H1 (cell line): ENCODE measurements around the gene NEGR1. TPM values are rescaled to one million over a fixed set of nuclear protein-coding genes. Genes with fewer than 3 reads are reported as not detected.

Experiments
- CTCF ChIA-PET: fragments of 300-600 bp; sonication (Branson Sonifier 250); formaldehyde crosslinking; loops from one replicate; lab custom pipeline; 2021; ENCODE audit not compliant: partially characterized antibody; lab: Charles Lee
- POLR2A ChIA-PET: fragments of 300-600 bp; sonication (Branson Sonifier 250); formaldehyde crosslinking; loops from one replicate; lab custom pipeline; 2021; ENCODE audit warnings: inconsistent platforms; ENCODE audit not compliant: partially characterized antibody; lab: Charles Lee
- DNase-seq, 2 experiments: peaks; one replicate each; pipeline versions ENCODE4 v3.0.0 to v3.0.0-alpha.2; 2010 to 2022; ENCODE audit warnings: low spot score in 2 of 2, low read depth in 1 of 2, mixed read lengths in 1 of 2
- FAIRE-seq: peaks from 2 replicates; lab custom pipeline; 2011; peaks lifted over from hg19 to GRCh38; lab: Jason Lieb, UNC
- H2AFZ ChIP-seq: 2 replicates; pipeline ENCODE4 v1.8.1; 2012; ENCODE audit warnings: low read length, inconsistent platforms
- H2AK5ac ChIP-seq: 2 replicates; pipeline ENCODE4 v1.6.1; 2013; ENCODE audit warnings: low read depth, low read length
- H2BK120ac ChIP-seq: replicated peaks from 2 replicates; pipeline ENCODE3; 2013; ENCODE audit warnings: low read depth, low read length, inconsistent platforms
- H2BK12ac ChIP-seq: 2 replicates; pipeline ENCODE4 v1.6.1; 2013; ENCODE audit warnings: low read depth, low read length
- H2BK15ac ChIP-seq: 2 replicates; pipeline ENCODE4 v1.6.1; 2013; ENCODE audit warnings: low read length
- H2BK20ac ChIP-seq: 2 replicates; pipeline ENCODE4 v1.6.1; 2013; ENCODE audit warnings: low read length
- H2BK5ac ChIP-seq: 2 replicates; pipeline ENCODE4 v1.6.1; 2013; ENCODE audit warnings: low read depth, low read length
- H3K14ac ChIP-seq: 2 replicates; pipeline ENCODE4 v1.6.1; 2013; ENCODE audit warnings: inconsistent platforms; ENCODE audit not compliant: insufficient read length
- H3K18ac ChIP-seq: 2 replicates; pipeline ENCODE4 v1.6.1; 2013; ENCODE audit warnings: low read length; ENCODE audit errors: extremely low read depth
- H3K23ac ChIP-seq: 2 replicates; pipeline ENCODE4 v1.6.1; 2013; ENCODE audit warnings: inconsistent platforms; ENCODE audit not compliant: insufficient read length
- H3K23me2 ChIP-seq: 2 replicates; pipeline ENCODE4 v1.6.1; 2013; ENCODE audit warnings: low read depth, low read length
- H3K27ac ChIP-seq: 2 replicates; pipeline ENCODE4 v1.6.1; 2011; ENCODE audit warnings: low read depth, low read length, inconsistent platforms
- H3K27me3 ChIP-seq, 4 experiments: replicated peaks in 1 of 4; 1 replicate in 1 of 4; 2 replicates in 3 of 4; pipeline versions ENCODE4 v1.6.1 to v1.8.1; 2011 to 2013; ENCODE audit warnings: low read length in 3 of 4, mild to moderate bottlenecking in 3 of 4, inconsistent platforms in 2 of 4, mixed read lengths in 2 of 4, moderate library complexity in 1 of 4; ENCODE audit not compliant: control insufficient read depth in 3 of 4, insufficient read depth in 3 of 4; ENCODE audit errors: extremely low read depth in 1 of 4
- H3K36me3 ChIP-seq, 4 experiments: 2 replicates each; pipeline versions ENCODE4 v1.6.1 to v1.8.1; 2011 to 2013; ENCODE audit warnings: mild to moderate bottlenecking in 4 of 4, low read length in 3 of 4, moderate library complexity in 2 of 4, control low read depth in 1 of 4, inconsistent platforms in 1 of 4; ENCODE audit not compliant: insufficient read depth in 4 of 4, control insufficient read depth in 2 of 4
- H3K4ac ChIP-seq: replicated peaks from 2 replicates; pipeline ENCODE3; 2013; ENCODE audit warnings: low read length, low read depth, mixed read lengths, inconsistent platforms; ENCODE audit not compliant: insufficient read length
- H3K4me1 ChIP-seq, 4 experiments: replicated peaks in 1 of 4; 1 replicate in 1 of 4; 2 replicates in 3 of 4; pipeline versions ENCODE4 v1.6.1 to v1.8.1; 2011 to 2013; ENCODE audit warnings: low read length in 3 of 4, inconsistent platforms in 2 of 4, mixed read lengths in 1 of 4; ENCODE audit not compliant: insufficient read depth in 4 of 4, control insufficient read depth in 3 of 4
- H3K4me2 ChIP-seq, 2 experiments: 2 replicates each; pipeline versions ENCODE4 v1.6.1 to v1.8.1; 2011 to 2013; ENCODE audit warnings: low read depth in 2 of 2, low read length in 2 of 2, control low read depth in 1 of 2, inconsistent platforms in 1 of 2, mild to moderate bottlenecking in 1 of 2; ENCODE audit not compliant: insufficient read depth in 1 of 2
- H3K4me3 ChIP-seq, 4 experiments: fragments of 200-600, 300-600 bp in 1 of 4; sonication (generic), shearing (Covaris generic), sonication (Bioruptor Twin) in 1 of 4; 2 replicates each; pipeline versions ENCODE4 v1.5.1 to v1.8.1; 2011 to 2016; ENCODE audit warnings: low read length in 4 of 4, low read depth in 3 of 4, control low read depth in 2 of 4, inconsistent platforms in 2 of 4, mild to moderate bottlenecking in 2 of 4, mixed read lengths in 1 of 4, moderate library complexity in 1 of 4; ENCODE audit not compliant: insufficient read depth in 2 of 4; ENCODE audit errors: extremely low read depth in 1 of 4
- H3K56ac ChIP-seq: replicated peaks from 2 replicates; pipeline ENCODE3; 2013; ENCODE audit warnings: low read depth, mild to moderate bottlenecking, mixed read lengths, low read length, inconsistent platforms; ENCODE audit not compliant: insufficient read length
- H3K79me1 ChIP-seq: 2 replicates; pipeline ENCODE4 v1.6.1; 2013; ENCODE audit warnings: low read depth, low read length, control low read depth
- H3K79me2 ChIP-seq, 2 experiments: 2 replicates each; pipeline versions ENCODE4 v1.6.1 to v1.8.1; 2012 to 2013; ENCODE audit warnings: low read length in 2 of 2, mild to moderate bottlenecking in 2 of 2, inconsistent platforms in 1 of 2; ENCODE audit not compliant: insufficient read depth in 2 of 2, control insufficient read depth in 1 of 2
- H3K9ac ChIP-seq, 4 experiments: replicated peaks in 1 of 4; 1 replicate in 1 of 4; 2 replicates in 3 of 4; pipeline versions ENCODE4 v1.6.1 to v1.8.1; 2011 to 2013; ENCODE audit warnings: low read depth in 3 of 4, low read length in 3 of 4, control low read depth in 2 of 4, mild to moderate bottlenecking in 2 of 4, moderate library complexity in 2 of 4, inconsistent platforms in 1 of 4; ENCODE audit errors: extremely low read depth in 1 of 4
- H3K9me3 ChIP-seq, 2 experiments: 2 replicates each; pipeline versions ENCODE4 v1.6.1 to v1.8.1; 2012 to 2013; ENCODE audit warnings: mild to moderate bottlenecking in 2 of 2, moderate library complexity in 2 of 2, control low read depth in 1 of 2, inconsistent platforms in 1 of 2, low read depth in 1 of 2, low read length in 1 of 2, mixed read lengths in 1 of 2; ENCODE audit not compliant: insufficient read depth in 2 of 2
- H4K20me1 ChIP-seq, 2 experiments: replicated peaks in 1 of 2; 2 replicates each; pipeline versions ENCODE3 to v1.8.1; 2011 to 2013; ENCODE audit warnings: inconsistent platforms in 2 of 2, low read length in 2 of 2, mild to moderate bottlenecking in 1 of 2; ENCODE audit not compliant: insufficient read depth in 2 of 2, control insufficient read depth in 1 of 2
- H4K5ac ChIP-seq: 2 replicates; pipeline ENCODE4 v1.6.1; 2013; ENCODE audit warnings: low read length, low read depth, mixed read lengths, inconsistent platforms; ENCODE audit not compliant: insufficient read length
- H4K8ac ChIP-seq: 2 replicates; pipeline ENCODE4 v1.8.0; 2013; ENCODE audit warnings: mild to moderate bottlenecking, moderate library complexity, low read length, inconsistent platforms; ENCODE audit not compliant: insufficient read depth; ENCODE audit errors: extremely low read depth
- H4K91ac ChIP-seq: replicated peaks from 2 replicates; pipeline ENCODE3; 2013; ENCODE audit warnings: low read length, mixed read lengths, inconsistent platforms; ENCODE audit not compliant: insufficient read length
- ATF2 ChIP-seq: IDR thresholded peaks from 2 replicates; pipeline ENCODE4 v1.6.1; 2012; ENCODE audit warnings: low read length, inconsistent platforms
- HDAC2 ChIP-seq, 2 experiments: fragments of 300-600 bp in 1 of 2; sonication (generic) in 1 of 2; IDR thresholded peaks; 2 replicates each; pipeline ENCODE4 v1.6.1; 2011 to 2012; ENCODE audit warnings: low read depth in 2 of 2, low read length in 2 of 2, mild to moderate bottlenecking in 2 of 2, moderate library complexity in 2 of 2, borderline replicate concordance in 1 of 2, inconsistent platforms in 1 of 2
- NANOG ChIP-seq: IDR thresholded peaks from 2 replicates; pipeline ENCODE4 v1.6.1; 2011; ENCODE audit warnings: low read length, low read depth, mild to moderate bottlenecking, inconsistent platforms; ENCODE audit not compliant: insufficient read depth, poor library complexity, severe bottlenecking
- RBBP5 ChIP-seq: IDR thresholded peaks from 2 replicates; pipeline ENCODE4 v1.7.1; 2012; ENCODE audit warnings: low read depth, mild to moderate bottlenecking, inconsistent platforms, low read length, moderate library complexity, borderline replicate concordance
- SIN3A ChIP-seq, 2 experiments: IDR thresholded peaks in 1 of 2; conservative IDR thresholded peaks in 1 of 2; 2 replicates each; pipeline ENCODE4 v1.6.1; 2011 to 2012; ENCODE audit warnings: low read length in 2 of 2, improper control_type of control experiment in 1 of 2, low read depth in 1 of 2, mild to moderate bottlenecking in 1 of 2
- WGBS, 2 experiments: shearing (Covaris generic) in 1 of 2; methylation state at CpG; one replicate each; pipeline versions ENCODE4 v1.1.6 to v1.1.7; 2013 to 2015; ENCODE audit warnings: low lambda C conversion rate in 2 of 2, mixed read lengths in 2 of 2, inconsistent platforms in 1 of 2, low coverage in 1 of 2, missing lambda C conversion rate in 1 of 2; ENCODE audit not compliant: insufficient replicate concordance in 2 of 2, insufficient coverage in 1 of 2, insufficient read length in 1 of 2; ENCODE audit errors: extremely low coverage in 1 of 2, missing lambda C conversion rate in 1 of 2; 5-methylcytosine and 5-hydroxymethylcytosine counted together
- long read RNA-seq, 2 experiments: library from RNA in 1 of 2; library from capped mRNA in 1 of 2; stranded (forward); transcript quantifications; one replicate each; pipeline ENCODE4 v2.0.0, GENCODE V29; 2021; ENCODE audit warnings: inconsistent platforms in 1 of 2
- polyA minus RNA-seq, 3 experiments: library from RNA; depleted of rRNA, polyadenylated mRNA; stranded (reverse); fragments of >200 nt; gene quantifications; 1 replicate in 2 of 3; 2 replicates in 1 of 3; pipeline ENCODE4 v1.2.3, GENCODE V29; 2011
- polyA plus RNA-seq, 7 experiments: library from polyadenylated mRNA; depleted of rRNA in 3 of 7; stranded (reverse) in 5 of 7; unstranded in 2 of 7; fragments of >200 nt in 5 of 7; fragments of 200-250 nt in 2 of 7; gene quantifications; 1 replicate in 5 of 7; 2 replicates in 1 of 7; 4 replicates in 1 of 7; pipeline versions ENCODE4 v1.2.1 to v1.2.3, GENCODE V29; 2011 to 2013; ENCODE audit warnings: missing spikeins in 2 of 7, mixed read lengths in 2 of 7
- total RNA-seq: library from RNA; stranded (reverse); fragmentation: NEBNext Ultra II Directional; extraction: Animal tissue kit (Norgen Biotek cat#: 25700); gene quantifications from 2 replicates; pipeline ENCODE4 v1.2.1, GENCODE V29; 2021

NEGR1 gene
- total RNA-seq (1.2 and 1.3 TPM in 2 replicates), polyA plus RNA-seq (2011; rRNA removed) (0.31 and 0.71 TPM in 2 replicates), polyA minus RNA-seq (2011; rRNA and poly(A)+ RNA removed) (2.7 and 6.6 TPM in 2 replicates)
- polyA plus RNA-seq (2011; cell fraction: cytosol; rRNA removed), result 0.37 TPM
- 1.1 TPM for polyA plus RNA-seq (2011; cell fraction: nucleus; rRNA removed)
- polyA plus RNA-seq (2012, experiment 1 of 2), result 1.9 to 3.4 TPM (median 2.1 TPM) in 4 replicates
- 0.31 TPM for polyA plus RNA-seq (2012, experiment 2 of 2)
- 1.7 TPM for polyA plus RNA-seq (2013, experiment 1 of 2)
- polyA plus RNA-seq (2013, experiment 2 of 2), result 1.4 TPM
- 0.66 TPM for polyA minus RNA-seq (2011; cell fraction: cytosol; rRNA and poly(A)+ RNA removed)
- 13.2 TPM for polyA minus RNA-seq (2011; cell fraction: nucleus; rRNA and poly(A)+ RNA removed)
- long read RNA-seq, experiment 1, partial matches to known transcripts, result 0 of 2 reads
- long read RNA-seq, experiment 1, other reads (novel, unspliced or antisense), result 2 of 2 reads
- long read RNA-seq, experiment 2, result 0 reads

GRCh38 chr1:72282271-72283021, at the start of gene NEGR1:
Gene NEGR1, minus strand, starts transcription at chr1:72282539.
- Histone ChIP-seq H2BK5ac (peak within 1 kb of the TSS; percentile 62; the same call in 1 of the 2 replicates), H3K27ac (no peak within 1 kb of the TSS), H3K4ac (peak within 1 kb of the TSS; percentile 65), H4K8ac (peak within 1 kb of the TSS; percentile 73), H3K9ac (peak within 1 kb of the TSS in 3 of 4 experiments; percentile 72 to 88 (median 80); a peak in 6 of 7 replicates), H3K23ac (no peak within 1 kb of the TSS), H4K20me1 (no peaks in the 10 kb centered on the region), H2AFZ (peak within 1 kb of the TSS; percentile 93), H4K91ac (peak within 1 kb of the TSS; percentile 45), H3K79me2 (peaks cover 0 to 2% of the 10 kb centered on the region in 2 experiments; a peak in 1 of 4 replicates), H3K79me1 (no peaks in the 10 kb centered on the region), H3K4me1 (peaks cover 0 to 8% (median under 1%) of the 10 kb centered on the region in 4 experiments; a peak in 3 of 7 replicates), H4K5ac (no peak within 1 kb of the TSS), H2BK12ac (peak within 1 kb of the TSS; percentile 97; the same call in 1 of the 2 replicates), H3K4me3 (peak within 1 kb of the TSS; percentile 81 to 94 (median 92)), H3K4me2 (peak within 1 kb of the TSS; percentile 90 to 99), H2BK15ac (peak within 1 kb of the TSS; percentile 37; the same call in 1 of the 2 replicates), H3K18ac (peak within 1 kb of the TSS; percentile 85), H2BK120ac (peak within 1 kb of the TSS; percentile 75), H3K23me2 (peaks cover 20% of the 10 kb centered on the region), H3K27me3 (peaks cover 0 to 23% (median 3%) of the 10 kb centered on the region in 4 experiments; a peak in 3 of 7 replicates), H3K14ac (no peak within 1 kb of the TSS), H2AK5ac (no peak within 1 kb of the TSS), H3K9me3 (no peaks in the 10 kb centered on the region), H2BK20ac (no peak within 1 kb of the TSS), H3K56ac (peak within 1 kb of the TSS; percentile 62), H3K36me3 (no peaks in the 10 kb centered on the region)
- CTCF ChIA-PET, result interaction anchor here (0.6 to 0.9 kb wide), 2 partner anchors 55 to 118 kb away, joined by 3 read pairs; no protein-coding TSS in a partner anchor
- WGBS, 2 experiments, result 5% methylated on average over 25 of the region's 54 CpGs; no CpG with 5 or more reads in 1 of the 2 experiments
- POLR2A ChIA-PET, result no interaction called here
- peak in 1 of 2 experiments; percentile 76 for DNase-seq
- no peak for FAIRE-seq
- TF ChIP-seq SIN3A (conservative IDR thresholded peaks at IDR 0.05 in 1 of 2, IDR thresholded peaks at IDR 0.05 in 1 of 2; ENCODE audit: low read depth in 1 of 2, low read length in 2 of 2) (0 out of 4 replicates have a peak, but pooled peaks of 1 of the 2 experiments have one; percentile 5), HDAC2 (IDR thresholded peaks at IDR 0.05; ENCODE audit: borderline replicate concordance in 1 of 2, low read depth in 2 of 2, low read length in 2 of 2) (no peak), RBBP5 (peak; percentile 93; the same call in 1 of the 2 replicates), NANOG (no peak), ATF2 (no peak)
